GM12873 (cell line): ENCODE results near the gene GAP43.

Source experiments
- TF ChIP-seq, protein P1 (sequence below): IDR thresholded peaks from 2 replicates; pipeline ENCODE4 v1.5.1; 2012; ENCODE audit warnings: low read depth, mild to moderate bottlenecking, moderate library complexity, low read length, control low read depth; ENCODE audit not compliant: insufficient read depth; ENCODE audit errors: missing control alignments

GAP43 gene

DNA sequence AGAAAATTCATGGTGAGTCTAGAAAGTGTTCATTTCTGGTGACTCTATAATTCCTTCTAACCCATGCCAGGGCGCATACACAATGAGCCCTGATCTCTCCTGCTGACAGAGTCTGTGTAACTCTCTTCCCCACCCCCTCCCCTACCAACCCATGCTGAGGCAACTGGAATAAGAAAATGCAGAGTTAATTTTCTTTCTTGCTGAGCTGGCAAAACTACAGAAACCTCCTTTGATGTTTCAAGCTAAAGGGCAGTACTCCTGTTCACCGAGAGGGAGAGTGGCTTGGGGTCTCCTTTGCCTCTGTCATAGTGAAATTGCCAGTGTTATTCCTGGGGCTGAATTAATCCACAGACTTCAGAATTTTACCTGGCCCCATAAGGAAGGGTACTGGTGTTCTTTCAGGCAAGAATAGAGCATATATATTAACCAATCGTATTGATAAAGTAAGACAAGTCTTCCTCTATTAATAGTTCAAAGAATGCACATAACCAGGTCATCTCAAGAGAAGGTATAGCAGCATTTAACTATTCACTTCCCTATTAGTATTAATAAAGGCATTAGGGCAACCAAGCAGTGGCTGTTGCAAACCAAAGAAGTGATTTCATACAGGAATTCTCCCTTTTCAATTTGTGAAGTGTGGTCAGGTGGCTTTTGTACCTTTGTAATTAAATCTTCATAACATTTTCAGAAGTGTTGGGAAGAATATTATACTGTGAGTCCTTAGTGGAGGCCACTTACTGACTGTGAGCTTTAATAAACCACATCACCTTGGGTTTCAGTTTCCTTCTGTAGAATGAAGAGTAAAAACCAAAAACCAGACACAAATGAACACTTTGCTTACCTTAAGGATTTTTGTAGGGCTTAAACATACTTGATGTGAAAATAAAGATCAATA is 4.1 kb downstream of the GAP43 start:
- TF ChIP-seq, protein P1, sequence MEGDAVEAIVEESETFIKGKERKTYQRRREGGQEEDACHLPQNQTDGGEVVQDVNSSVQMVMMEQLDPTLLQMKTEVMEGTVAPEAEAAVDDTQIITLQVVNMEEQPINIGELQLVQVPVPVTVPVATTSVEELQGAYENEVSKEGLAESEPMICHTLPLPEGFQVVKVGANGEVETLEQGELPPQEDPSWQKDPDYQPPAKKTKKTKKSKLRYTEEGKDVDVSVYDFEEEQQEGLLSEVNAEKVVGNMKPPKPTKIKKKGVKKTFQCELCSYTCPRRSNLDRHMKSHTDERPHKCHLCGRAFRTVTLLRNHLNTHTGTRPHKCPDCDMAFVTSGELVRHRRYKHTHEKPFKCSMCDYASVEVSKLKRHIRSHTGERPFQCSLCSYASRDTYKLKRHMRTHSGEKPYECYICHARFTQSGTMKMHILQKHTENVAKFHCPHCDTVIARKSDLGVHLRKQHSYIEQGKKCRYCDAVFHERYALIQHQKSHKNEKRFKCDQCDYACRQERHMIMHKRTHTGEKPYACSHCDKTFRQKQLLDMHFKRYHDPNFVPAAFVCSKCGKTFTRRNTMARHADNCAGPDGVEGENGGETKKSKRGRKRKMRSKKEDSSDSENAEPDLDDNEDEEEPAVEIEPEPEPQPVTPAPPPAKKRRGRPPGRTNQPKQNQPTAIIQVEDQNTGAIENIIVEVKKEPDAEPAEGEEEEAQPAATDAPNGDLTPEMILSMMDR, result peak; percentile 20

- TF ChIP-seq, protein P1, result no peak
Observed at GRCh38 chr3:115628075-115628412, 4.7 kb downstream of the GAP43 start.

GRCh38 chr3:115630850-115631249 is 7.5 kb downstream of the GAP43 start:
- TF ChIP-seq, protein P1, result no peak

DNA sequence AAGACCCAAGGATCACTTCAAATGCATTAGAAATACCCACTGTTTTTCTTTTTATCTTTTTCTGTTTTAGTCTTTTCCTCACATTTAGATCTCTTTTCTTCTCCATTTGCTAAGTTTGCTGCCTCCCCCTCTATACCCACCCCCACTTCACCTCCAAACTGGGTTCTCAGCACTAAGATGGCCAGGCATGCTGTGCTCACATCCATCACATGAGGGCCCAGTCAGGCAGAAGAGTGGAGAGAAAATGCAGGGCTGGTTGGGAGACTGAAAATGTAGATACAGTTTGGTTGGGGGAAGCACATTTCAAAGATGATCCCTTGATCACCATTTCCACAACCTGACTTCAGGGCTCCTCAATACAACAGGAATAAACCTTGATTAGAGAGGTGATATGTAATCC is 8.7 kb downstream of the GAP43 start:
- TF ChIP-seq, protein P1, result no peak

DNA sequence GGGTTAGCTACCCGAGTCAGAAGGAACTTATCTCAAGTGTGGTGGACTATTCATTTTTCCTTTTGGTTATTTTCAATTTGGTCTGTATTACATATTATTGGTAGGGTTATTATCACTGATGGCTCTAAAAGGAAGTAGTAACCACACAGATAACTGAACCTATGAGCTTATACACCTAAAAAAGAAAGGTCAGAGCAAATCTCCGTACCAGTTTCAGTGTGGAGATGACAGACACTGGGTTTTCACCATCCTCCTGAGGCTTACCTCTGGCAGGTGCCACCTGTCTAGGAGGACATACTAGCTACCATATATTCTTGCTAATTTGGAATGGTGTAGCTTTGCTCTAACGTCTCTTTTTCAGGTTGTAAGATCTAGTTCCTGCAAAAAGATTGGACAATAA is 10.2 kb downstream of the GAP43 start:
- TF ChIP-seq, protein P1, result no peak

DNA sequence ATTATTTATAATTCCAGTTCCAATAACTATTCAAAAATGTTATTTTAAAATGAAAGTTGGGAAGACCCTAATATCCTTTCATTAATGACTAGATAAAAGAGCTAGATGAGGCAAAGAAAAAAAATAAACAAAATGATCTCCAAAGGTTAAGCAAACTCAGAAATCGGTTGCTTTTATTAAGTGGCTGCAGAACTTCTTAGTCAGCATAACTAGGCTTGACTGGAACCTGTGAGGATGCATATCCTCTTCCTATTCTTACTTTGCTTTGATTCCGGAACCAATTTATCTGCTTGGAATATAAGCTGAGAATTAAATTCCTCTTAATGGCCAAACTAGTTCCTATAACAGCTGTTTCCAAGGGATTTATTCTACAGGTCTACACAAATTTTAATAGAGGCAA is 10.7 kb downstream of the GAP43 start:
- TF ChIP-seq, protein P1, result no peak

- TF ChIP-seq, protein P1, result no peak
Observed at GRCh38 chr3:115635406-115635805, 12.1 kb downstream of the GAP43 start.
